Subcutaneous adipose tissue (tissue), 4 donors: Measurements from ENCODE around the gene DNM2. TPM values are rescaled to one million over a fixed set of nuclear protein-coding genes. Genes with fewer than 3 reads are reported as not detected.

Source experiments
- total RNA-seq, 4 donors: library from RNA; depleted of rRNA; stranded (reverse); fragments of >200 nt; gene quantifications; one replicate each; pipeline ENCODE4 v1.1.0, GENCODE V29; 2016
- TF ChIP-seq, protein P1 (sequence below): fragments of 450-650 bp; IDR thresholded peaks from one replicate; pipeline ENCODE4 v1.5.1; 2016; ENCODE audit warnings: low read depth, mild to moderate bottlenecking, control low read depth, antibody characterized with exemption, moderate library complexity

Gene DNM2
- total RNA-seq, 4 donors from 2014 or later = 63.9 to 140 (median 91.5) TPM

DNA sequence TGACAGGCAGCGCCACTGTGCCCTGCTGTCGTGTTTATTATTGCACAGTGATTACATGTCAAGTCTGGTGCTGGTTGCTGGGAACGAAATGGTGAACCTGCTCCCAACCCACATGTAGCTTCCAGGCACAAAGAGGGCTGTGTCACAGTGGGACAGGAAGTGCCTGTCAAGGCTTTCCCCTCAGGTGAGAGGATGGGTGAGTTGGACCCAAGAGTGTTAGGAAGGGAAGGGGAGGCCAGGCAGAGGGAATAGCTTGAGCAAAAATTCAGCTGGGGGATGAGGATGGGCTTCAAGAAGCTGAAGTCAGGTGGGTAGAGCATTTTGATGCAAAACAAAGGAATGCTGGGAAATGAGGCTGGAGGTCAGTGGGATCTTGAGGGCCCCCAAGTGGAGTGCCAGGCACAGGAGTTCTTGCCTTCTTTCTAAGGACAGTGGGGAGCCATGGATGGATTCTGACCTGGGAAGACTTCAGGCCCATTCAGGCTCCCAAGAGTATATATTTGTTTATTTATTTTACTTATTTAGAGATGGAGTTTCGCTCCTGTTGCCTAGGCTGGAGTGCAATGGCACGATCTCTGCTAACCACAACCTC lies 25.1 kb upstream of the DNM2 start:
- TF ChIP-seq, protein P1, sequence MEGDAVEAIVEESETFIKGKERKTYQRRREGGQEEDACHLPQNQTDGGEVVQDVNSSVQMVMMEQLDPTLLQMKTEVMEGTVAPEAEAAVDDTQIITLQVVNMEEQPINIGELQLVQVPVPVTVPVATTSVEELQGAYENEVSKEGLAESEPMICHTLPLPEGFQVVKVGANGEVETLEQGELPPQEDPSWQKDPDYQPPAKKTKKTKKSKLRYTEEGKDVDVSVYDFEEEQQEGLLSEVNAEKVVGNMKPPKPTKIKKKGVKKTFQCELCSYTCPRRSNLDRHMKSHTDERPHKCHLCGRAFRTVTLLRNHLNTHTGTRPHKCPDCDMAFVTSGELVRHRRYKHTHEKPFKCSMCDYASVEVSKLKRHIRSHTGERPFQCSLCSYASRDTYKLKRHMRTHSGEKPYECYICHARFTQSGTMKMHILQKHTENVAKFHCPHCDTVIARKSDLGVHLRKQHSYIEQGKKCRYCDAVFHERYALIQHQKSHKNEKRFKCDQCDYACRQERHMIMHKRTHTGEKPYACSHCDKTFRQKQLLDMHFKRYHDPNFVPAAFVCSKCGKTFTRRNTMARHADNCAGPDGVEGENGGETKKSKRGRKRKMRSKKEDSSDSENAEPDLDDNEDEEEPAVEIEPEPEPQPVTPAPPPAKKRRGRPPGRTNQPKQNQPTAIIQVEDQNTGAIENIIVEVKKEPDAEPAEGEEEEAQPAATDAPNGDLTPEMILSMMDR = no peak

DNA sequence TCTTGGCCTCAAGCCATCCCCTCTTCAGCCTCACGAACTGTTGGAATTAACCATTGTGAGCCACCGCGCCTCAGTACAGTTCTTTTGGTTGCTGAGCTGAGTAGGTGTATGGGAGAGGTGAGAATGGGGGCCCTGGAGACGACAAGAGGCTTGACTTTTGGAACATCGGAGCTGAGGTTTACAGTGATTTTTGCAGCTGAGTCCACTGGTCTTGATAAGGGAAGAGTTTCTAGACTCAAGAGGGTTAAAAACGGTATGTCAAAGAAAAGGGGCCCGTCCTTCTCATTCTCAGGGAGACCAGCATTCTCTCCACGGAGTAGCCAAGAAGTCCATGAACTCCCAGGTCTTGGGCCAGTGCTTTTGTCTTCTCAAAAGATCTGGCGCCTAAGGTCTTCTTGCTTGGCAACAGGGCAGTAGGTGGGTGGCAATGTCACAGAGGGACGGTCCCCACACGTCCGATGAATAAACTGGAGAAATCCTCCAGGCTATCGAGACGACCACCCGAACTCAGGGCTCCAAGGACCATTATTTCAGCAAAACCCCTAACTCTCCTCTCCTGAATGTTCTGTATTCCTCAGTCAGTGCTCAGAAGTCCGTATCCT lies 23.1 kb upstream of the DNM2 start:
- TF ChIP-seq, protein P1 = no peak

DNA sequence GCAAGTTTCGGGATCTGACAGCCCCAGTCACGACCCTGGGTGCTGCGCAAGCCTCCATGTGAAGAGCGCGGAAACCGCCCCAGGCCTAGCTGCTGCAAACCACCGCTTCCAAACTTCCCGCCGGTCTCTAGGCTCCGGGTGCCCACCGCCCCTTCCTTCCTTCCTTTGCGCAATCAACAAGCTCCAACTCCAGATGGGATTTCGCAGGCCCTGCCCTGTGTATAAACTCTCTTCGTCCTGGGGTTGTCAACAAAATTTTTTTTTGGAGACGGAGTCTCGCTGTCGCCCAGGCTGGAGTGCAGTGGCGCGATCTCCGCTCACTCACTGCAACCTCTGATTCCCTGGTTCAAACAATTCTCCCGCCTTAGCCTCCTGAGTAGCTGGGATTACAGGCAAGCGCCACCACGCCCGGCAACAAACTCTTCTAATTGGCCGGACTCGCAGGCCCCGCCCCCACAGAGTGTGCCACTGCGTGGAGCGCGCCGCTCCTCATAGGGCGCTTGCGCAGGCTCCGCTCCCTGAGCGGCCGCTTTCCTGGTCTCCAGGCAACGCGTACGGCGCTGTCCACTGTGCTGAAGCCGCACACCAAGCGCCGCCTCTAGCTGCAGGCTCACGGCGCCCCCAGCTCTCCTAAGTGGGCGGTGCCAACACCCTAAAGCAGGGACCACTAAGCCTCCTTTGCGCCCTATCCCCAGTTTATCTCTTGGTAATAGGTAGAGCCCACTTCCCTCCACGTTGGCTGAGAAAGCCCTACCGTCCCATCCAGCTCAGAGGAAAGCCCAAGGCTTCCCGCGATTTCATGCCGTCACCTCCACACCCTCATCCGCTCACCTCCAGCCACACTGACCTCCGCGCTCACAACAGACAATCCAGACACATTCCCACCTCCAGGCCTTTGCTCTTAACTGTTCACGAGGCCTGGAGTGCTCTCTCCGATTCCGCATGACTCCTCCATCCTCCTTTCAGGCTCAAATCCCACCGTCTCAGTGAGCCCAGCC lies 22.2 kb upstream of the DNM2 start:
- TF ChIP-seq, protein P1 = no peak

DNA sequence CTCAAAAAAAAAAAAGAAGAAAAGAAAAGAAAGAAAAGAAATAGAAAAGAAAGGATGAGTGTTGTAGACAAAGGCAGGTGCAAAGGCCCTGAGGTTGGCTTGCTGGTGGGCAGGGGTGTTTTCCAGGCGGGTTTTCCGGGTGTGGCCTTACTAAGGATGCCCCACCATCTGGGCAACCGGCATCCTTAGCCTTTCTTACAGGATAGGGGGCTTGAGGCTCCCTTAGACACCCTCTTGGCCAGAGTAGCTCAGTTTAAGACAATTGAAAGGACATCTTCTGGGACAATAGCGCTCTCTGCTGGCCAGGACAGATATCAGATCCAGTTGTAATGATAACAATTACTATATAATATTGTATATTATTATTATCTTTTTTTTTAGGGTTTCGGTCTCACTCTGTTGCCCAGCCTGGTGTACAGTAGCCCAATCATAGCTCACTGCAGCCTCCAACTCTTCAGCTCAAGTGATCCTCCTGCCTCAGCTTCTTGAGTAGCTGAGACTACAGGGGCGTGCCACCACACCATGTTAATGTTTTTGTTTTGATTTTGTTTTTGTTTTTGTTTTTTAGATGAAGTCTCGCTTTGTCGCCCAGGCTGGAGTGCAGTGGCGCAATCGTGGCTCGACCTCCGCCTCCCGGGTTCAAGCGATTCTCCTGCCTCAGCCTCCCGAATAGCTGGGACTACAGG lies 18.1 kb upstream of the DNM2 start:
- TF ChIP-seq, protein P1 = no peak

DNA sequence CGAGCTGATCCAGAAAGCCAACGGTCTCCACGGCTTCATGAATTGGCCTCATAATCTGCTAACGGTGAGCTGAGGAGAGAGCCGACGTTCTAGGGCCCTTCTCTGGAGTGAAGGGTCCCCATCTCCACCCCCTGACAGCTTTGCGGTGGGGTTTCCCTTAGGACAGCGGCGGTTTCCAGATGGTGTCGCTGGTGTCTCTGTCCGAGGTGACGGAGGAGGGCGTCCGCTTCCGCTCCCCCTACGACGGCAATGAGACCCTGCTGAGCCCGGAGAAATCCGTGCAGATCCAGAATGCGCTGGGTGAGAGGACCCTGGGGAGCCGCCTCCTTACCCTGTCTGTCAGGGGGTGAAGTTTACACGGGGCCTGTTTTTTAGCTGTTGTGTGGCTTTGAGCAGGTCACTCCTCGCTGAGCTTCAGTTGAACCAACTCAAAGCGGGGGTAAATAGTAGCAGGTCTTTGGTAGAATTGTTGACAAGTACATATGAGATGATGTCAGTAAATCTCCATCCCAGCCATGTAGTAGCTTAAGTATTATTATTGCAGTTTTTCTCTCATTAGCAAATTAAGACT lies 15.8 kb upstream of the DNM2 start:
- TF ChIP-seq, protein P1 = no peak

DNA sequence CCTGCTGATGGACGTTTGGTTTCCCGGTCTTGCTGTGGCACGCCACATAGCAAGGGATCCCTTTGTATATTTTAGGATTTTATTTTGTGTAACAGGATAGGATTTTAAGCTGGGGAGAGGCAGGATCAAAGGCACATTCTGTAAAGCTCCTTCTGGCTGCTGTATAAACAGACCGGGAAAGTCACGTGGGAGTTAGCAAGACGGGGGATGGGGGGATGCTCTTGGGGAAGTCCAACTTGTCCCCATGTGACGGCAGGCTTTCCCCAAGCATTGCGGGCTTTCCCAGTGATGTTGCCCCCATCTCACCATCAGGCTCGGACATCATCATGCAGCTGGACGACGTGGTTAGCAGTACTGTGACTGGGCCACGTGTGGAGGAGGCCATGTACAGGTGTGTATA lies 10.9 kb upstream of the DNM2 start:
- TF ChIP-seq, protein P1 = no peak
